CD4-positive, alpha-beta T cell treated with Interleukin-17A for 1 hour (primary cell): ENCODE results near the gene CELSR2.

Experiments
- DNase-seq: peaks from one replicate; pipeline ENCODE4 v3.0.0-alpha.2; 2020

CELSR2 gene

DNA sequence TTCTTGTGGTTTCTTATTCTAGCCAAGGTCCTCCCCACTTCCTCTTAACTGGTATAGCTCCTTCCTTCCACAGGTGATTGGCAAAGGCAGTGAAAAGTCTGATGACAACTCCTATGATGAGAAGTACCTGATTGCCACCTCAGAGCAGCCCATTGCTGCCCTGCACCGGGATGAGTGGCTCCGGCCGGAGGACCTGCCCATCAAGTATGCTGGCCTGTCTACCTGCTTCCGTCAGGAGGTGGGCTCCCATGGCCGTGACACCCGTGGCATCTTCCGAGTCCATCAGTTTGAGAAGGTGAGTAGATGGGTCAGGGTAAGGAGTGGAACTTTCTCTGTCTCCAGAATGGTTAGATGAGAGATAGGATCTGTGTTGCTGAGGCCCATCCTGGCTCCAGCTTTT, 14.2 kb upstream of the CELSR2 start:
- no peak for DNase-seq

DNA sequence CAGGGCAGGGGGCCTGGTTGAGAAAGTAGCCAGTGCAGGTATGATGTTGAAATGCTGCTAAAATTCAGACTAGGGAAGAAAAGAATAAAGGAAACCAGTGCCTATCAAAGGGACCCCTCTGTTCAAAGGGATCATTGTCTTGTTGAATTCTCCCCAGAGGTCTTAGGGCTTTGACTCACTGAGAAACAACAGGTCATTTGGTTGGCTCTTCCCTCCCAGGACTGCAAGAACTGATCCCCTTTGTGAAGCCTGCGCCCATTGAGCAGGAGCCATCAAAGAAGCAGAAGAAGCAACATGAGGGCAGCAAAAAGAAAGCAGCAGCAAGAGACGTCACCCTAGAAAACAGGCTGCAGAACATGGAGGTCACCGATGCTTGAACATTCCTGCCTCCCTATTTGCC, 11.8 kb upstream of the CELSR2 start:
- no peak for DNase-seq

DNA sequence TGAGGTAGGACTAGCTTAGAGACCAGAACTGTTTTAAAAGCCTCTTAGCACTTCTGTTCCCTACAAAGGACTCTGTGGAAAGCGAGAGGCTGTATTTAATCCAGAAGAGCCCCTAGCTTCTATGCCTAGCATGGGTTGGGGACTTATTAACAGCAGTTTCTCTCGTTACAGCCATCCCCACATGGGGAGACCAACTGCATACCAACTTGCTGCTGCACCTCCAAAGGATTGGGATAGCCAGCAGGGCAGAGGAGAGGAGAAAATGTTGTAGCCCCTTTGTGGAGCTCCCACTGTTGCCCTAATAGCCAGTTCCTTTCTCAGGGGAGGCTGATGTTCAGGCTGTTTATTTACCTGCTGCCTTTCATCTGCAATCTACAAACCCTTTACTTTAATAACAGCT, 11.0 kb upstream of the CELSR2 start:
- no peak for DNase-seq

DNA sequence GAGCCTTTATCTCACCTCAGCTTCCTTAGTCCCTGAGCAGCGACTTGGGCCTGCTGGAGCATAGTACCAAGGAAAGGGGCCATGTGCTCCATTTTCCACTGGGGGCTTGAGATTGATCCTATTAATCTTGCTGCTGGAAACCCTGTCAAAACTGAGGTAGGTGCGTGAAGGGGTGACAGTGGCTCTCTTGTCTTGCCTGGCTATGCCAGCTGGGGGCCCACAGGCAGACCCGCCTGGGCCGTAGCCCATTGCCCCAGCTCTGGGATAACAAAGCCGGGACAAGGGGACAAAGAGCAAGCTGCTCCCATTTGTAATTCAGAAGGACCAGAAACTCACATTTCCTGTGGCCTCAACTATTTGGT, 10.3 kb upstream of the CELSR2 start:
- DNase-seq = no peak

DNA sequence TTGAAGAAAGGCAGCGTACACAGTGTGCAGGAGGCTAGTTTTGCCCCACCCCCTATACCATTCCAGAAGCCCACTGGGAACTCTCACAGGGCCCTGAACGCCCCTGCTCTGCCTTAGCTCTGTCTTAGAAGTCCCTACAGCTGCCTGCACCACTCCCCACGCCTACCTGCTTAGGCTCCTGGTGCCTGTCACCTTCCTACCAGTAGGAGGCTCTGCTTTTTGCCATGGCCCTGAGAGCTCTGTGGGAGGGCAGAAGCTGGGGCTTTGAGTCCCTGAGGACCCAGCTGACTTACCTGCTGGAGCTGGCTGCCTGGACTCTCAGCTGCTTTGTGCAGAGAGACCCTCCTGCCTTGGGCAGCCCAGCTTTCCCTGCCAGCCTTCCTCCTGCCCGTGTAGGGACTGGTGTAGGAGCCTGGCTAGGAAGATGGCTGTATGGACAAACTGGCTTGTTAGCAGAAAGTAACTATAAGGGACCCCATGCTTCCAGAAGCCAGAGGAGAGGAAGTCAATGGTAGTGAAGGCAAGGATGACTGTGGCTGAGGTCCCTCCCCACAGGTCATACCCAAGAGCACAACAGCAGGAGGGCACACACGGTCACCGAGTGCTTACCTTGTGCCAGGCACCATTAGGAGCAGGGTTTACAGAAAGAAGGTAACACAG, 9.8 kb upstream of the CELSR2 start:
- DNase-seq = peak; percentile 24

DNA sequence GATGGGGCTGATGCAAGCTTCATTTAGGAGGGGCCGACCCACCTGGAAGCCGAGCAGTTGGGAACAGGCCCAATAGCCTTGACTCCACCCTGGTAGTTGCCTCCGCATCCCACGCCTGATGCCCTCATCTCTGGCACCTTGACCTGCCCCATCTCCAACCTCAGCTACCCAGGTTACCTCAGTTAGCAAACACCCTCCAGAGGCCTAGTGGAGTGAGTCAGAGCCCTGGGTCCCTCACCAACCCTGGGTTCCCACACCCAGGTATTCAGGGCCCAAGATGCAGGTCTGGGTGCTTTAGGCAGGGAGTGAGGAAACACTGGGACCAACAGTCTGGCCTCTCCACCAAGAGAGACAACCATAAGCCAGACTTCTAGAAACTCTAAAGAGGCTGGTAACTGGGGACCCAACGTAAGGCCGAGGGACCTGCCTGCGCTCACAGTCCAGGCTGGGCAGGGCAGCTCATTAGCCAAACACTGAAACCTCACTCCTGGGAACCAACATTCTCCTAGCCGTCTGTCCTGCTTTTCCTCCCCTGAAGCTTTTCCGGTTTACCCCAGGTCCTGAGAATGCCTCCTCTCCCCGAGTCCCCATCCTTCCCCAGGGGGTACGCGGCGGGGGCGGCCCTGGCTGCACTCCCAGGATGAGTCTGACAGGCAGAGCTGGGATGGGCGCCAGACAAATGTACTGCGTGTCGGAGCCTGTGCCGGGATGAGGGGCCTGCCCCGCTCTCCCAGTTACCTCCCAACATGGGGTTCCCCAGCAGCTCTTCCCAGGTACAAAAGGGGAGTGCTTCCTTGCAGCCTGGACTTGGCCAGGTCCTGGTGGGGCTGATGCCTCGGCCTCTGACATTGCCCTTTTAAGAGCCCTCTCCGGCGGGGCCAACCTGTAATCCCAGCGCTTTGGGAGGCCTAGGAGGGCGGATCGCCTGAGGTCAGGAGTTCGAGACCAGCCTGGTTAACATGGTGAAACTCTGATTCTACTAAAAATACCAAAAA, 8.9 kb upstream of the CELSR2 start:
- peak; percentile 19 for DNase-seq

DNA sequence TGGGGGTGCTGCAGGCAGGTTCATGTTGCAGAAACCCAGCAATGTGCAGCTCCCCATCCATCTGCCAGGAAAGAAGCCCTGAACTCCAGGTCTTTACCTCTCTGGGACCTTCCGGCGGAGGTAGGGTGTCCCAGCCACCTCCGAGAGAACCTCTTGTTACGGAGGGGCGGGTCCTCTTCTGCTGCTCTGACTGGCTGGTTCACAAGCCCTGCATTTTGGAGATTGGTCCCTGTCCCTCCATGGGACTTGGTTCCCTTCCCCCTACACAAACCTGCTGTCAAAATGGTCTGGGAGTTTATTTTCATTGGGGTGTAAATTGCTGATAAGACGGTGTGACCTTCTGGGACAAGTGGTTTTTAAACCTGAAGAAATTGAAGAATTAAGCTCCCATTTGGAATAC, 8.0 kb upstream of the CELSR2 start:
- DNase-seq = no peak

DNA sequence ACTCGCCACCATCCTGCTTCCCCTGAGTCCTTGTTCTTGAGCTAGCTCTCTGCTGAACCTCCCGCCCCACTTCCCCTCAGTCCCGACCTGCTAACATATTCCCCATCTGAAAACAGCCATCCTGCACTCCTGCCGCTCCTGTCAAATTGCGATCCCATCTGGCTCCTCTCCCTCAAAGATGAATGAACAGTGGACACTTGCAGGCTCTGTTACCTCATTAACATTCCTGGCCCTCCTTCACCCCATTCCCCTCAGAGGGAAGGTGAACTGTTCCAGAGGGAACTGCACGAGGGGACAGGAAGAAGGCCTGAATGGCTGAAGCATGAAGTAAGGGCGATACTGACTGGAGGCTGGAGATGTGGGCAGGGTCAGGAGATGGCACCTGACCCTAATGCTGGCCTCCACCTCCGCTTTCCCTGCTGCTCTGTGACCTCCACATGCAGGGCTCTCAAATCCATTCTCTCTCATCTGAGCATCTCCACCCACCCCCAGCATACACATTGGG, 7.4 kb upstream of the CELSR2 start:
- DNase-seq = no peak

DNA sequence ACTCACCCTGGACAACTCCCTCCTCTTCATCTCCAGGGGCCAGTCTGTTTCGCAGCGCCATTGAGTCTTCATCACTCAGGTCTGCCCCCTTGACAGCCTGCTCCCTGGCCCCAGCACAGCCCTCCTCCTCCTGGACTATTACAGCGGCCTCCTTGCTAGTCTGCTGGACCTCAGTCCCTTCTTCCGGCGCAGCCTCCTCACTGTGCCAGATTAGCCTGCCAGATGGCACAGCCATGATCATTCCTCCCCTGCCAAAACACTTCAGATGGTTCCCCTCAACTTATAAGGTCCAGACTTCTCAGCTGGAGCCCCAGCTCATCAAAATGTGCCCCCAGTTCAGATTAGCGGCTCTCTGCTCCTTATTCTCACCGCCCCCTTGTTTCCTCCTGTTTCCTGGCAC, 7.0 kb upstream of the CELSR2 start:
- no peak for DNase-seq

DNA sequence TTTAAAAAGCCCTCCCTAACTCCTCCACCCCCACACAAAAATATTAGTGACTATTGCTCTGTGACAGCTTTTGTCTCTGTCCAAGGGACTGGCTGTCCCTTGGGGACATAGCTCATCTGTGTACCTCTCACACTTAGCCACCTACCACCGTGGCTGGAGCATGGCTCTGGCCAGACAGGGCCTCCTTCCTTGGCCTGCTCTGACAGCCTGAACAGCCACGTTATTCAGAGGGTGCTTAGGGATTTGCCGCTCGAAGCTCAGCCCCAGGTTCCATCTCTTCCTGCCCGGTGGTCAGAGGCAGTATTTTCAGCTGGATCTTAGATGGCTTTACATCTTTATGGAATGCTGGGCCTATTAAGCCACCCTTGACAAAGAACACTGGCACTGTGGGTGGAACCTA, 6.1 kb upstream of the CELSR2 start:
- DNase-seq = no peak

DNA sequence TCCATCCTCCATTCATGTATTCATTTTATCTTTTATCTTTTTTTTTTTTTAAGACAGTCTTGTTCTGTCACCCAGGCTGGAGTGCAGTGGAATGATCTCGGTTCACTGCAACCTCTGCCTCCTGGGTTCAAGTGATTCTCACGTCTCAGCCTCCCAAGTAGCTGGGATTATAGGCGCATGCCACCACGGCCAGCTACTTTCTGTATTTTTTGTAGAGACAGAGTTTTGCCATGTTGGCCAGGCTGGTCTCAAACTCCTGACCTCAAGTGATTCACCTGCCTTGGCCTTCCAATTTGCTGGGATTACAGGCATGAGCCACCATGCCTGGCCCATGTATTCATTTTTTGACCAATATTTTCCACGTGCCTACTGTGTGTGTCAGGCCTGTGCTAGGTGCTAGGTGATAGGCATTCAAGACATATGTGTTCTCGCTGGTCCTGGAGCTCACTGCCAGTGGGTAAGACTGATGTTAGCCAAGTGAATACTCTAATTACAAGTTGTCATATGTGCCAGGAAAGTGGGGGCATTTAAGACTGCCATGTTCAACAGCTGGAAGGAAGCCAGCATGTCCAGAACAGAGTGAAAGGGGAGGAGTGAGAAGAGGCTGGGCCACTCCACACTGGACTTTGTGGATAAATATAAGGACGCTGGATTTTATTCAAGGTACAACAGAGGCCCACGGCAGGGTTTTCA, 5.3 kb upstream of the CELSR2 start:
- DNase-seq = no peak

DNA sequence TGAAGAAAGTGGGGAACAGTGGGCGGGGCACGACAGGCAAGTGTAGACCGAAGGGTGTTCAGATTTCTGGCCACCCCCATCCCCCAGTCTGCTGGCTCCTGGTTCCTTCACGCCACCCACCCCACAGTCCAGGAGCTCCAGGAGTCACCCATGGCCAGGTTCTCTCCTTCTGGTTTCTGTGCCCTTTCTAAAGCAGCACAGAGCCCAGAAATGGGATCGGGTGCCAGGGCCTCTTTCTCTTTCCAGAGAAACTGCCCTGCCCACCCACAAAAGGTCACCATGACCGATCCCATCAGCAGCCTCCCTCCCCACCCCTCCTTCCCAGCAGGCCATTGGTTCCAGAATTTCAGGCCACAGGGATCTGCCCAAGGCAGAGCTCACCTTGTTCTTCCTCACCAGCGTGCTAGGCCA, 3.2 kb upstream of the CELSR2 start:
- DNase-seq = no peak

DNA sequence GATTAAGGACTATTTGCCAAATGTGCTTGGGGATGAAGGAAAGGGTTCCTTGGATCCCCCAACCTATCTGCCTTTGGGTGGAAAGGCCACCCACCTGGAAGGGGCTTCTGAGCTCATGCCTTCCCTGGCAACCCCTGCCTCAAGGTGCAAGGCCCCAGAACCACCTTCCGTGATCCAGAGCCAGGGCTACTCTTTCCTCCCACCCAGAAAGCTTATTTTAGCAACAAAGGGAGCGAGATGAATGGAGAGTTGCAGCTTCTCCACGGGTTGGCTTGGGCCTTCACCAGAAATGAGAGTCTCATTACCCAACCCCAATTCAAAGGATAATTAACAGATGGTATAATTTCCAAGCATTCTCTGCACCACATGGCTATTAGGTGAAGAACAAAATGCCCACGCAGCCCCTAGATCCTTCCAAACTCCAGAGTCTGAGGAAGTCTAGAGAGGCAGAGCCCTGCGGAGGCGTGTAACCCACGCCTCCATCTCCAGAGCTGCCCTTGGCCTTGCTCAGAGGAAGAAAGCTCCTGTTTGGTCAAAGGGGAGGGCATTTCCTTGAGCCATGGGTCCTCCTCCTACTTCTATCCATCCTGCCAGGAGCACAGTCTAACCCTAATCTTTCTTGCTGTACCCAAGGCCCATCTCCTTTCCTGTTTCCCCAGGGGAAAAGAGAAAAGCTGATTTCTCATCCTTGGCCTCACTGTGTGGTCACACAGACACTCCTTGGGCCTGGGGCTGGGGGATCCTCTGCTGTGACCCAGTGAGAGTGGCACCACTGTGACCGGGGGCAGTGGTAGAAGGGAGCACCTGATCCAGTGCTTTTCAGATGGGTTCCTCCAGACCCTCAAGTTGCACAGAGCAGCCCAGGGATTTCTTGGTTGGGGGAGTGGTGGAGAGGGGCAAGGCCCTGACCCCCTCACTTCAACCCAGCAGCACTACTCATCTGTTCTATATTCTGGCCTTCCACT, 1.7 kb upstream of the CELSR2 start:
- DNase-seq = no peak

DNA sequence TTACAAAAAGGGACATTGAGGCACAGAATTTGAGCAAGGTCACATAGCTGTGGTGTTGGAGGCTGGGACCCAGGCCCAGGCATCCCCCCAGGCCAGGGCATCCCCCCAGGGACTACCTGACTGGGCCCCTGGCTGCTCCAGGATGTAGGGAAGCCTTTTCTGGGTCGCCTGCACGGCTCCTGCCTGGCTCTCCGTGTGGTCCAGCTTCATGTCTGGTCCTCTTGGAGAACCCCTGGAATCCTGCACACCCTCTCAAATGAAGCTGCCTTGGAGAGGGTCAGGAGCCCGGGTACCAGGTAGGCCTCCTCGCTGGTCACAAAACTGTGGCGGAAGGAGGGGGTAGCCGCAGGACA, 919 bp upstream of the CELSR2 start:
- DNase-seq = no peak

DNA sequence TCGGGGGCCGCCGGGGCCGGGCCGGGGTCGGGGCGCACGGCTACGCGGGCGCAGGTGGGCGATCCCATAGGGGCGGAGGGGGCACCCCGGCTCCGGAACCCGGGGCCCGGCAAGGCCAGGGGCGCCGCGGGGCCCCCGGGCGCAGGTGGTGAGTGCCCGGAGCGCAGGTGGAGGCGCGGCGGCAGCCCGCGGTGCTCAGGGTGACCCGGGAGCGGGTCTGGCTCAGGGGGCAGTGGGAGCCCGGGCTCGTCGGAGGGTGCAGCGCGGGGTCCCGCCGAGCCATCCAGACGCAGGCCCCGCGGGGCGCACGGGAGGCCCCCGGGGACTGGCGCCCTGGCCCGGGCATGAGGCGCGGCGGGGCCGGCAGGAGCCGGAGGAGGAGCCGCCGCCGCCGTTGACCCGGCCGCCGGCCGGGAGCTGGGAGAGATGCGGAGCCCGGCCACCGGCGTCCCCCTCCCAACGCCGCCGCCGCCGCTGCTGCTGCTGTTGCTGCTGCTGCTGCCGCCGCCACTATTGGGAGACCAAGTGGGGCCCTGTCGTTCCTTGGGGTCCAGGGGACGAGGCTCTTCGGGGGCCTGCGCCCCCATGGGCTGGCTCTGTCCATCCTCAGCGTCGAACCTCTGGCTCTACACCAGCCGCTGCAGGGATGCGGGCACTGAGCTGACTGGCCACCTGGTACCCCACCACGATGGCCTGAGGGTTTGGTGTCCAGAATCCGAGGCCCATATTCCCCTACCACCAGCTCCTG, 489 bp downstream of the CELSR2 start:
- no peak for DNase-seq

DNA sequence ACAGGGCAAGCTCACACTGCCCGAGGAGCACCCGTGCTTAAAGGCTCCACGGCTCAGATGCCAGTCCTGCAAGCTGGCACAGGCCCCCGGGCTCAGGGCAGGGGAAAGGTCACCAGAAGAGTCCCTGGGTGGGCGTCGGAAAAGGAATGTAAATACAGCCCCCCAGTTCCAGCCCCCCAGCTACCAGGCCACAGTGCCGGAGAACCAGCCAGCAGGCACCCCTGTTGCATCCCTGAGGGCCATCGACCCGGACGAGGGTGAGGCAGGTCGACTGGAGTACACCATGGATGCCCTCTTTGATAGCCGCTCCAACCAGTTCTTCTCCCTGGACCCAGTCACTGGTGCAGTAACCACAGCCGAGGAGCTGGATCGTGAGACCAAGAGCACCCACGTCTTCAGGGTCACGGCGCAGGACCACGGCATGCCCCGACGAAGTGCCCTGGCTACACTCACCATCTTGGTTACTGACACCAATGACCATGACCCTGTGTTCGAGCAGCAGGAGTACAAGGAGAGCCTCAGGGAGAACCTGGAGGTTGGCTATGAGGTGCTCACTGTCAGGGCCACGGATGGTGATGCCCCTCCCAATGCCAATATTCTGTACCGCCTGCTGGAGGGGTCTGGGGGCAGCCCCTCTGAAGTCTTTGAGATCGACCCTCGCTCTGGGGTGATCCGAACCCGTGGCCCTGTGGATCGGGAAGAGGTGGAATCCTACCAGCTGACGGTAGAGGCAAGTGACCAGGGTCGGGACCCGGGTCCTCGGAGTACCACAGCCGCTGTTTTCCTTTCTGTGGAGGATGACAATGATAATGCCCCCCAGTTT, 1.3 kb downstream of the CELSR2 start:
- no peak for DNase-seq

DNA sequence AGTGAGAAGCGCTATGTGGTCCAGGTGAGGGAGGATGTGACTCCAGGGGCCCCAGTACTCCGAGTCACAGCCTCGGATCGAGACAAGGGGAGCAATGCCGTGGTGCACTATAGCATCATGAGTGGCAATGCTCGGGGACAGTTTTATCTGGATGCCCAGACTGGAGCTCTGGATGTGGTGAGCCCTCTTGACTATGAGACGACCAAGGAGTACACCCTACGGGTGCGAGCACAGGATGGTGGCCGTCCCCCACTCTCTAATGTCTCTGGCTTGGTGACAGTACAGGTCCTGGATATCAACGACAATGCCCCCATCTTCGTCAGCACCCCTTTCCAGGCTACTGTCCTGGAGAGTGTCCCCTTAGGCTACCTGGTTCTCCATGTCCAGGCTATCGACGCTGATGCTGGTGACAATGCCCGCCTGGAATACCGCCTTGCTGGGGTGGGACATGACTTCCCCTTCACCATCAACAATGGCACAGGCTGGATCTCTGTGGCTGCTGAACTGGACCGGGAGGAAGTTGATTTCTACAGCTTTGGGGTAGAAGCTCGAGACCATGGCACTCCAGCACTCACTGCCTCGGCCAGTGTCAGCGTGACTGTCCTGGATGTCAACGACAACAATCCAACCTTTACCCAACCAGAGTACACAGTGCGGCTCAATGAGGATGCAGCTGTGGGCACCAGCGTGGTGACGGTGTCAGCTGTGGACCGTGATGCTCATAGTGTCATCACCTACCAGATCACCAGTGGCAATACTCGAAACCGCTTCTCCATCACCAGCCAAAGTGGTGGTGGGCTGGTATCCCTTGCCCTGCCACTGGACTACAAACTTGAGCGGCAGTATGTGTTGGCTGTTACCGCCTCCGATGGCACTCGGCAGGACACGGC, 2.2 kb downstream of the CELSR2 start:
- DNase-seq = no peak

DNA sequence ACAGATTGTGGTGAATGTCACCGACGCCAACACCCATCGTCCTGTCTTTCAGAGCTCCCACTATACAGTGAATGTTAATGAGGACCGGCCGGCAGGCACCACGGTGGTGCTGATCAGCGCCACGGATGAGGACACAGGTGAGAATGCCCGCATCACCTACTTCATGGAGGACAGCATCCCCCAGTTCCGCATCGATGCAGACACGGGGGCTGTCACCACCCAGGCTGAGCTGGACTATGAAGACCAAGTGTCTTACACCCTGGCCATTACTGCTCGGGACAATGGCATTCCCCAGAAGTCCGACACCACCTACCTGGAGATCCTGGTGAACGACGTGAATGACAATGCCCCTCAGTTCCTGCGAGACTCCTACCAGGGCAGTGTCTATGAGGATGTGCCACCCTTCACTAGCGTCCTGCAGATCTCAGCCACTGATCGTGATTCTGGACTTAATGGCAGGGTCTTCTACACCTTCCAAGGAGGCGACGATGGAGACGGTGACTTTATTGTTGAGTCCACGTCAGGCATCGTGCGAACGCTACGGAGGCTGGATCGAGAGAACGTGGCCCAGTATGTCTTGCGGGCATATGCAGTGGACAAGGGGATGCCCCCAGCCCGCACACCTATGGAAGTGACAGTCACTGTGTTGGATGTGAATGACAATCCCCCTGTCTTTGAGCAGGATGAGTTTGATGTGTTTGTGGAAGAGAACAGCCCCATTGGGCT, 3.0 kb downstream of the CELSR2 start:
- no peak for DNase-seq
